SK-N-SH treated with all-trans-retinoic acid at 6 μM for 48 hours (cell line): ENCODE results near the gene DENND1A.

Experiments used
- ATAC-seq: fragments of 200-7000 bp; cut with Tn5 transposase; 3 replicates; pipeline ENCODE4 v1.9.1; 2020; ENCODE audit warnings: mild to moderate bottlenecking, moderate library complexity
- ARNTL ChIP-seq: fragments of 450-650 bp; formaldehyde crosslinking; IDR thresholded peaks from 2 replicates; pipeline ENCODE4 v1.5.0; 2020; ENCODE audit warnings: low read depth, mild to moderate bottlenecking, moderate library complexity, borderline replicate concordance
- BACH2 ChIP-seq: fragments of 250-450 bp; sonication (Bioruptor Pico); IDR thresholded peaks from 2 replicates; pipeline ENCODE4 v1.9.0; 2021; ENCODE audit warnings: mild to moderate bottlenecking, borderline replicate concordance
- CREB5 ChIP-seq: fragments of 250-450 bp; sonication (Bioruptor Pico); IDR thresholded peaks from 2 replicates; pipeline ENCODE4 v1.5.1; 2020; ENCODE audit warnings: low read depth, mild to moderate bottlenecking, moderate library complexity
- CSDC2 ChIP-seq: fragments of 250-450 bp; sonication (Bioruptor Pico); IDR thresholded peaks from 2 replicates; pipeline ENCODE4 v1.5.0; 2020; ENCODE audit warnings: mild to moderate bottlenecking, moderate library complexity
- CSRNP3 ChIP-seq: fragments of 250-450 bp; sonication (Bioruptor Pico); IDR thresholded peaks from 2 replicates; pipeline ENCODE4 v1.5.1; 2021; ENCODE audit warnings: mild to moderate bottlenecking, moderate library complexity
- ESRRG ChIP-seq: fragments of 250-450 bp; sonication (Bioruptor Pico); IDR thresholded peaks from 2 replicates; pipeline ENCODE4 v1.6.1; 2021; ENCODE audit warnings: mild to moderate bottlenecking
- GLIS3 ChIP-seq: fragments of 250-450 bp; sonication (Bioruptor Pico); IDR thresholded peaks from 2 replicates; pipeline ENCODE4 v1.5.0; 2020; ENCODE audit warnings: mild to moderate bottlenecking, moderate library complexity
- ISL1 ChIP-seq: fragments of 250-450 bp; sonication (Bioruptor Pico); IDR thresholded peaks from 2 replicates; pipeline ENCODE4 v2.1.2; 2022; ENCODE audit warnings: mild to moderate bottlenecking, moderate library complexity
- OSR1 ChIP-seq: fragments of 250-450 bp; sonication (Bioruptor Pico); IDR thresholded peaks from 2 replicates; pipeline ENCODE4 v1.8.0; 2022; ENCODE audit warnings: moderate library complexity, mild to moderate bottlenecking, inconsistent platforms
- PATZ1 ChIP-seq: fragments of 250-450 bp; sonication (Bioruptor Pico); IDR thresholded peaks from 2 replicates; pipeline ENCODE4 v1.8.0; 2020; ENCODE audit warnings: mild to moderate bottlenecking, moderate library complexity, borderline replicate concordance
- PPARA ChIP-seq: fragments of 250-450 bp; sonication (Bioruptor Pico); IDR thresholded peaks from 2 replicates; pipeline ENCODE4 v1.5.0; 2020; ENCODE audit warnings: mild to moderate bottlenecking, borderline replicate concordance
- RARB ChIP-seq: fragments of 250-450 bp; sonication (Bioruptor Pico); IDR thresholded peaks from 2 replicates; pipeline ENCODE4 v1.8.0; 2021; ENCODE audit warnings: mild to moderate bottlenecking, moderate library complexity
- SNAI2 ChIP-seq: fragments of 250-450 bp; sonication (Bioruptor Pico); IDR thresholded peaks from 2 replicates; pipeline ENCODE4 v1.5.0; 2020; ENCODE audit warnings: mild to moderate bottlenecking, moderate library complexity
- TCF4 ChIP-seq: fragments of 250-450 bp; sonication (Bioruptor Pico); IDR thresholded peaks from 2 replicates; pipeline ENCODE4 v1.8.0; 2021; ENCODE audit warnings: mild to moderate bottlenecking, moderate library complexity, borderline replicate concordance
- TOX ChIP-seq: fragments of 250-450 bp; sonication (Bioruptor Pico); IDR thresholded peaks from 2 replicates; pipeline ENCODE4 v1.8.0; 2021; ENCODE audit warnings: mild to moderate bottlenecking, moderate library complexity, borderline replicate concordance
- TSHZ2 ChIP-seq: fragments of 250-450 bp; sonication (Bioruptor Pico); IDR thresholded peaks from 2 replicates; pipeline ENCODE4 v1.5.0; 2020; ENCODE audit warnings: mild to moderate bottlenecking, moderate library complexity
- ZC3H10 ChIP-seq: fragments of 250-450 bp; sonication (Bioruptor Pico); IDR thresholded peaks from 2 replicates; pipeline ENCODE4 v1.5.1; 2021; ENCODE audit warnings: mild to moderate bottlenecking, moderate library complexity
- ZFP3 ChIP-seq: fragments of 250-450 bp; sonication (Bioruptor Pico); IDR thresholded peaks from 2 replicates; pipeline ENCODE4 v1.5.0; 2020; ENCODE audit warnings: mild to moderate bottlenecking, moderate library complexity
- ZNF565 ChIP-seq: fragments of 450-650 bp; formaldehyde crosslinking; conservative IDR thresholded peaks from 2 replicates; pipeline ENCODE4 v1.5.0; 2020; ENCODE audit warnings: low read depth, mild to moderate bottlenecking, moderate library complexity
- ZNF70 ChIP-seq: fragments of 450-650 bp; formaldehyde crosslinking; IDR thresholded peaks from 2 replicates; pipeline ENCODE4 v1.5.0; 2020; ENCODE audit warnings: mild to moderate bottlenecking, moderate library complexity
- ZNF8 ChIP-seq: fragments of 450-650 bp; formaldehyde crosslinking; IDR thresholded peaks from 2 replicates; pipeline ENCODE4 v1.5.0; 2020; ENCODE audit warnings: mild to moderate bottlenecking, moderate library complexity

DENND1A gene

GRCh38 chr9:123823194-123823947 lies 106.6 kb downstream of the DENND1A start:
- TF ChIP-seq TOX (CRISPR knock-in tag) (no peak), TSHZ2 (CRISPR knock-in tag) (no peak), ESRRG (no peak), CSRNP3 (CRISPR knock-in tag) (no peak), ARNTL (no peak), PATZ1 (CRISPR knock-in tag) (no peak), CSDC2 (no peak), GLIS3 (CRISPR knock-in tag) (no peak), ZNF70 (no peak), OSR1 (no peak), CREB5 (CRISPR knock-in tag) (no peak), SNAI2 (CRISPR knock-in tag) (no peak), ZNF565 (CRISPR knock-in tag) (no peak), PPARA (CRISPR knock-in tag) (no peak), BACH2 (CRISPR knock-in tag) (no peak), RARB (CRISPR knock-in tag) (no peak)
- no peak for ATAC-seq

- no peak for ATAC-seq
- TF ChIP-seq OSR1, result no peak
- no peak for TF ChIP-seq TCF4 (CRISPR knock-in tag)
- TF ChIP-seq TSHZ2 (CRISPR knock-in tag), result no peak
- no peak for TF ChIP-seq ISL1
- TF ChIP-seq ZC3H10 (CRISPR knock-in tag), result no peak
- TF ChIP-seq TOX (CRISPR knock-in tag), result no peak
- no peak for TF ChIP-seq ZNF8 (CRISPR knock-in tag)
- no peak for TF ChIP-seq ZFP3 (CRISPR knock-in tag)
- no peak for TF ChIP-seq SNAI2 (CRISPR knock-in tag)
- TF ChIP-seq BACH2 (CRISPR knock-in tag), result no peak
- no peak for TF ChIP-seq PATZ1 (CRISPR knock-in tag)
- no peak for TF ChIP-seq ARNTL
These were observed 108.3 kb downstream of the DENND1A start for GRCh38 chr9:123821619-123822018.
